GM18519 (cell line): ENCODE results near the gene HECW1.

Source experiments
- ATAC-seq: cut with Tn5 transposase; IDR thresholded peaks from one replicate; pipeline ENCODE4 v1.9.1; 2021; ENCODE audit warnings: mild to moderate bottlenecking, moderate library complexity; ENCODE audit not compliant: unreplicated experiment, low FRiP score

The HECW1 gene

GRCh38 chr7:43396187-43396740 lies 283.8 kb downstream of the HECW1 start:
- ATAC-seq = no peak

GRCh38 chr7:43398831-43399230 lies 286.4 kb downstream of the HECW1 start:
- no peak for ATAC-seq

GRCh38 chr7:43405948-43406347 lies 293.5 kb downstream of the HECW1 start:
- no peak for ATAC-seq

- no peak for ATAC-seq
Observed at GRCh38 chr7:43406961-43407360, 294.5 kb downstream of the HECW1 start.

- no peak for ATAC-seq
Observed at GRCh38 chr7:43408981-43409380, 296.5 kb downstream of the HECW1 start.

- ATAC-seq = no peak
Observed at GRCh38 chr7:43417455-43417854, 305.0 kb downstream of the HECW1 start.

GRCh38 chr7:43430411-43430810 lies 318.0 kb downstream of the HECW1 start:
- ATAC-seq = no peak

GRCh38 chr7:43431020-43431595 lies 318.7 kb downstream of the HECW1 start:
- no peak for ATAC-seq

GRCh38 chr7:43433639-43434038 lies 321.2 kb downstream of the HECW1 start:
- ATAC-seq = no peak

- no peak for ATAC-seq
Observed at GRCh38 chr7:43437001-43437400, 324.6 kb downstream of the HECW1 start.

GRCh38 chr7:43438897-43439479 lies 326.5 kb downstream of the HECW1 start:
- no peak for ATAC-seq

- peak; percentile 50 for ATAC-seq
Observed at GRCh38 chr7:43439631-43440401, 327.4 kb downstream of the HECW1 start.

- no peak for ATAC-seq
Observed at GRCh38 chr7:43441231-43442130, 329.0 kb downstream of the HECW1 start.

- no peak for ATAC-seq
Observed at GRCh38 chr7:43443381-43443780, 330.9 kb downstream of the HECW1 start.

GRCh38 chr7:43444711-43445578 lies 332.5 kb downstream of the HECW1 start:
- ATAC-seq = no peak

GRCh38 chr7:43449577-43449976 lies 337.1 kb downstream of the HECW1 start:
- no peak for ATAC-seq

GRCh38 chr7:43450894-43451293 lies 338.4 kb downstream of the HECW1 start:
- ATAC-seq = no peak

- peak; percentile 66 for ATAC-seq
Observed at GRCh38 chr7:43454936-43455518, 342.6 kb downstream of the HECW1 start.

- no peak for ATAC-seq
Observed at GRCh38 chr7:43456200-43456599, 343.8 kb downstream of the HECW1 start.
